ENCODE data around the gene HDAC1.
A peak's percentile ranks its signal among the peaks of the same experiment; 100 is the strongest.

Gene HDAC1

DNA sequence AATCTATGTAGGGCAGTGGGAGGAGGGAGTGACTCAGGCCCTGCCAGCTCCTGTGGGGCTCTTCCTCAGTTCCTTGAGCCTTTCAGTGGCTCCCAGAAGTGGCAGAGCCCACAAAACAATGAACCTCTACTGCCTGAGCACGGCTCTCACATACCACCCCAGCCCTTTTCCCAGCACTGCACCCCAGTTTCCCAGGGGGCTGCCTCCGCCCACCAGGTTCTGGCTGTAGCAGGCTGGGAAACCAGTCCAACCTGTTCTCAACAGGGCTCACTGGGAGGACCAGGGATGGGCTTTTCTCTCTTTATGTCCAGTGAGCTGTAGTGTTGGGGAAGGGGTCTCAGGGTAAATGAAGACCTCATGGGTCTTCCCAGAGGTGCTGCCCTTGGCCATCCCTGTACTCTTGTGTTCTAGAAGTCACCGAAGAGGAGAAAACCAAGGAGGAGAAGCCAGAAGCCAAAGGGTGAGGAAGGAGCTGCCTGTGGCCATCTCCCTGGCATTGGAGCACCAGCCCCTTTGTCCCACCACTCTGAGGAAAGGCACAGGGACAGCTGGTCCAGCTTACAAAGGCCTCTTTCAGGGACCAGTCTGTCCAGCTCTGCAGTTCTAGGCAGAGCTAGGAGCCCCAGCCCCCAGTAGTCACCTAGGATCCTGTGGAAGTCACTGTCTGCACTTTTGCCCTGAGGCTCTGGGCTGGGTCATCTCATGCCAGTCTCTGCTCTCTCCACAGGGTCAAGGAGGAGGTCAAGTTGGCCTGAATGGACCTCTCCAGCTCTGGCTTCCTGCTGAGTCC is 40.6 kb downstream of the HDAC1 start:
- H3K36me3 ChIP-seq (ENCODE audit: insufficient read depth, insufficient read length, low read length): peaks cover 76% of the 10 kb centered on the region
- H3K4me1 ChIP-seq (ENCODE audit: insufficient read depth, insufficient read length): peaks cover 19% of the 10 kb centered on the region
- H3K9me3 ChIP-seq (ENCODE audit: insufficient read depth, low read length): no peaks in the 10 kb centered on the region
- H3K27me3 ChIP-seq (ENCODE audit: insufficient read depth, insufficient read length): peaks cover 8% of the 10 kb centered on the region
- no peak overlapping the region for H3K4me3 ChIP-seq (ENCODE audit: insufficient read length, low read depth)
- H3K9ac ChIP-seq (ENCODE audit: insufficient read length, low read depth): no peak overlapping the region
- TF ChIP-seq SUZ12 (IDR thresholded peaks at IDR 0.05; ENCODE audit: extremely low read depth, insufficient read depth, insufficient read length) (no peak), ZNF274 (IDR thresholded peaks at IDR 0.05; ENCODE audit: low read depth, low read length) (no peak), YY1 (IDR thresholded peaks at IDR 0.05; ENCODE audit: insufficient read depth, insufficient read length) (no peak)
- DNase-seq (ENCODE audit: low read depth, low spot score): no peak

DNA sequence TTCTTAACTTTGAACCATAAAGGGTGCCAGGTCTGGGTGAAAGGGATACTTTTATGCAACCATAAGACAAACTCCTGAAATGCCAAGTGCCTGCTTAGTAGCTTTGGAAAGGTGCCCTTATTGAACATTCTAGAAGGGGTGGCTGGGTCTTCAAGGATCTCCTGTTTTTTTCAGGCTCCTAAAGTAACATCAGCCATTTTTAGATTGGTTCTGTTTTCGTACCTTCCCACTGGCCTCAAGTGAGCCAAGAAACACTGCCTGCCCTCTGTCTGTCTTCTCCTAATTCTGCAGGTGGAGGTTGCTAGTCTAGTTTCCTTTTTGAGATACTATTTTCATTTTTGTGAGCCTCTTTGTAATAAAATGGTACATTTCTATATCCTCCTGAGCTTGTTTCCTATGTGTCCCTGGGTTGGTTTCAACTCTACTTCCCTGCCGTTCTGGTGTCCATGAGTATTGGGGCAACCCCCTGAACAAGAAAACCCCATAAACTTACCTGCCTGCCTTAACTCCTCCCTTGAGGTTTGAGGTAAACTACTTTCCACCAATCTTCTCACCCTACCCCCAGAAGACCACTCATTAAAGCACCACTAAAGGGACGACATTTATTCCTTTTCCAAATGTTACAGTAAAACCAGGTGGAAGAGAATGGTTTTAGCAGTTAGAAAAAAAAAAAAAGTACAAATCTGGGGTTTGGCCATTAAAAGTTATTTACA is 41.5 kb downstream of the HDAC1 start:
- Histone ChIP-seq H3K4me1 (ENCODE audit: insufficient read depth, insufficient read length) (peaks cover 27% of the 10 kb centered on the region), H3K4me3 (ENCODE audit: insufficient read length, low read depth) (no peak overlapping the region), H3K36me3 (ENCODE audit: insufficient read depth, insufficient read length, low read length) (peaks cover 68% of the 10 kb centered on the region), H3K9ac (ENCODE audit: insufficient read length, low read depth) (no peak overlapping the region), H3K27me3 (ENCODE audit: insufficient read depth, insufficient read length) (peaks cover 9% of the 10 kb centered on the region), H3K9me3 (ENCODE audit: insufficient read depth, low read length) (no peaks in the 10 kb centered on the region)
- no peak for TF ChIP-seq YY1 (IDR thresholded peaks at IDR 0.05; ENCODE audit: insufficient read depth, insufficient read length)
- no peak for TF ChIP-seq ZNF274 (IDR thresholded peaks at IDR 0.05; ENCODE audit: low read depth, low read length)
- no peak for TF ChIP-seq SUZ12 (IDR thresholded peaks at IDR 0.05; ENCODE audit: extremely low read depth, insufficient read depth, insufficient read length)
- no peak for DNase-seq (ENCODE audit: low read depth, low spot score)

DNA sequence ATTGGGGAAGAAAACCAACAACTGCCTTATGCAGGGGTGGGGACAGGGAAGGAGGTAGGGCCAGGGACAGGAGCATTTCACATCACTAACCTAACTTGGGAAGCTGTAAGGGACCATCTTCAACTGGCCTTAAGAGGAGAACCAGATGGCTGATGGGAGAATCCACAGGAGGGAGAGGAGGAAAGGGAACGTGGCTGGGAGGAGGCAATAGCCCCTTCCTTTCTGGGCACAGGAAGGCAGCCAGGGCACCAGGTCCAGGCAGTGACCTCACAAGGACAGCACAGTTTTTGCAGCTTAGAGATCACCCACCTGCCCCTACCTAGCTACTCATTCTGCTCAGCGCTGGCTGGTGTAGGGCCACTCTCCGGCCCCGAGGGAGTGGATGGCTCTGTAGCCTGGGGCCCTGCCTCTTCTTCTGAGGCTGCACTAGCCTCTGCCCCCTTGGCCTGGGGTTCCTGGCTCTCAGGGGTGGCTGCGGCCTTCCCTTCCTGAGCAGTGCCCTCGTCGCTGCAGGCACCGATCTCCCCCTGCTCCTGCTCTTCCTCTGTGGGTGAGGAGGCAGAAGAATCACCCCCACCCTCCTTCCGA is 42.5 kb downstream of the HDAC1 start:
- H3K4me1 ChIP-seq (ENCODE audit: insufficient read depth, insufficient read length): peaks cover 30% of the 10 kb centered on the region
- no peak for TF ChIP-seq SUZ12 (IDR thresholded peaks at IDR 0.05; ENCODE audit: extremely low read depth, insufficient read depth, insufficient read length)
- TF ChIP-seq ZNF274 (IDR thresholded peaks at IDR 0.05; ENCODE audit: low read depth, low read length): no peak
- no peak for TF ChIP-seq YY1 (IDR thresholded peaks at IDR 0.05; ENCODE audit: insufficient read depth, insufficient read length)
- H3K4me3 ChIP-seq (ENCODE audit: insufficient read length, low read depth): peak overlapping the region; percentile 83
- no peak for DNase-seq (ENCODE audit: low read depth, low spot score)
- peak overlapping the region; percentile 98 for H3K9ac ChIP-seq (ENCODE audit: insufficient read length, low read depth)
- no peaks in the 10 kb centered on the region for H3K9me3 ChIP-seq (ENCODE audit: insufficient read depth, low read length)
- peaks cover 58% of the 10 kb centered on the region for H3K36me3 ChIP-seq (ENCODE audit: insufficient read depth, insufficient read length, low read length)
- peaks cover 10% of the 10 kb centered on the region for H3K27me3 ChIP-seq (ENCODE audit: insufficient read depth, insufficient read length)

DNA sequence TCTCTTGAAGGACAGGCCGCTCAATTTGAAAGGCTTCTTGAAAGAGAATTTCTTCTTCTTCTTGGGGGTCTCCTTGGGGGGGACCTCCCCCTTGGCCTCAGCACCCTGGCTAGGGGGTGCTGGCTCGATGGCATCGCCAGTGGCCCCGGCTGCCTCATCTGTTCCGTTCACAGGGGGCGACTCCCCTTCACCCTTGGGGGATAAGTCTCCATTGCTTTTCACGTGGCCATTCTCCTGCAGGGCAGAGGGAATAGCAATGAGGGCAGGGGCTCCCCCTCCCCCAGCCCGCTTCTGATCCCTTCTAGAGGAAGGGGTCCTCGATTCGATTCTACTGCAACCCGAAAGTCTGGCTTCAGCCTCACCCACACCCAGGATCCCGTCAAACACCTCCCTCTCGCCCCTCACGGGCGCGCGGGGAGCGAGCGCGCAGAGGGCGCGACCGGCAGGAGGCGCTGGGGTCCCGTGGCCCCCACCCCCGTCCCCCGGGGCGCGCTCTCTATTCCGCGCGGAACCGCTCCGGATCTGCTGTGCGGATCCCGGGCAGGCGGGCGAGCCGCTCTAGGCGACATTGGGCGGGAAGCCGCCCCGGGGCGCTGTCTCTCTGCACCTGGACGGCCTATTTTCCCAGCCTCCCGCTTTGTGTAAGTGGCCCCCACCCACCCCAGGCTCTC is 43.1 kb downstream of the HDAC1 start:
- H3K36me3 ChIP-seq (ENCODE audit: insufficient read depth, insufficient read length, low read length): peaks cover 53% of the 10 kb centered on the region
- TF ChIP-seq SUZ12 (IDR thresholded peaks at IDR 0.05; ENCODE audit: extremely low read depth, insufficient read depth, insufficient read length) (no peak), ZNF274 (IDR thresholded peaks at IDR 0.05; ENCODE audit: low read depth, low read length) (no peak), YY1 (IDR thresholded peaks at IDR 0.05; ENCODE audit: insufficient read depth, insufficient read length) (no peak)

DNA sequence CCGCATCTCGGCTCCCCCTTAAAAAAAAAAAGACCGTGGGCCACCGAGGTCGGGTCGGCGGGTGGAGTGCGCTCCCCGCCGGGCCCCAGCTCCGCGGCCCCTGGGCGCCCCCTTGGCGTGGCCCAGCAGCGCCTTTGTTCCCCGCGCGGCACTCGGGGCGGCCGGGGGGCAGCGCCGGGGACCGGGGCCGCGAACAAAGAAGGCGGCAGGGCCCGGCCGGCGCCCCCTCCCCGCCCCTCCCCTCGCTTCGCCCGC is 43.6 kb downstream of the HDAC1 start:
- H3K4me1 ChIP-seq (ENCODE audit: insufficient read depth, insufficient read length): peaks cover 32% of the 10 kb centered on the region
- peak overlapping the region; percentile 98 for H3K9ac ChIP-seq (ENCODE audit: insufficient read length, low read depth)
- H3K4me3 ChIP-seq (ENCODE audit: insufficient read length, low read depth): peak overlapping the region; percentile 83
- no peak for DNase-seq (ENCODE audit: low read depth, low spot score)
- peaks cover 10% of the 10 kb centered on the region for H3K27me3 ChIP-seq (ENCODE audit: insufficient read depth, insufficient read length)
- H3K36me3 ChIP-seq (ENCODE audit: insufficient read depth, insufficient read length, low read length): peaks cover 48% of the 10 kb centered on the region
- no peaks in the 10 kb centered on the region for H3K9me3 ChIP-seq (ENCODE audit: insufficient read depth, low read length)
- no peak for TF ChIP-seq YY1 (IDR thresholded peaks at IDR 0.05; ENCODE audit: insufficient read depth, insufficient read length)
- no peak for TF ChIP-seq SUZ12 (IDR thresholded peaks at IDR 0.05; ENCODE audit: extremely low read depth, insufficient read depth, insufficient read length)
- TF ChIP-seq ZNF274 (IDR thresholded peaks at IDR 0.05; ENCODE audit: low read depth, low read length): no peak

More for the DNA sequence above, 43.1 kb downstream of the HDAC1 start:
- Histone ChIP-seq H3K4me1 (ENCODE audit: insufficient read depth, insufficient read length) (peaks cover 30% of the 10 kb centered on the region), H3K9me3 (ENCODE audit: insufficient read depth, low read length) (no peaks in the 10 kb centered on the region), H3K9ac (ENCODE audit: insufficient read length, low read depth) (peak overlapping the region; percentile 98), H3K27me3 (ENCODE audit: insufficient read depth, insufficient read length) (peaks cover 10% of the 10 kb centered on the region), H3K4me3 (ENCODE audit: insufficient read length, low read depth) (peak overlapping the region; percentile 83)
- no peak for DNase-seq (ENCODE audit: low read depth, low spot score)

DNA sequence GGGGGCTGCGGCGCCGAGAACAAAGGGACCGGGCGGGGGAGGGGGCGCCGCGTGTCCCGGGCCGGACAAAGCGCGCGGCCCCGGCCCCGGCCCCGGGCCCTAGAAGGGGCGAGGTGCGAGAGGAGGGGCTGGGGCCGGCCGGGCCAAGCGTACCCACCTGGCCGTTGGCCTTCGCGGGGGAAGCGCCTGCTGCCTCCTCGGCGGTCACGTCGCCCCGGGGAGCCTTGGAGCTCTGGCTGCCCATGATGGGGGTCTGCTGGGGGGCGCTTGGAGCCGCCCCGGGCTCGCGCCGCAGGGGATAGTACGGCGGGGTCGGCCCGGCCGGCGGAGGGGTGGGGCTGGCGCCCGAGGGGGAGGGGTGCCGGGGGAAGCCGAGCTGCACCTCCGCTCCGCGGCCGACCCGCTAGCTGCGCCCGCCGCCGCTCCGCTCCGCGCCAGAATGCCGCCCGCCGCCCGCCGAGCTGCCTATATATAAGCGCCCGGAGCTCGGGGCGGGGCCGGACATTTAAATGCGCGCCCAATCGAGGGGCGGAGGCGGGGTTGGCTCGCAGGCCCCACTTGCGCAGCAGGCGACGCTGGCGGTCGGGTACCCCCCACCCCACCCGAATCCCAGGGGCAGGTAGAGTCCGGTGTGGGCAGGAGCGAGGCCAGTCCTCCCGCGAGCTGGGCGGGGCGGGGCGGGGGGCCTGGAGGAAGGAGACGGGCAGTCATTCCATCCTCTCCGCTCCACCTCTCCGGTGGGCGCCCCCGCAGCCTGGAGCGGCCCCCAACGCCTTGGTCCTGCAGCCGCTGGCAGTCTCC is 44.1 kb downstream of the HDAC1 start, which contains the start of gene MARCKSL1:
Gene MARCKSL1, minus strand, starts transcription at position 444 of the 801 bp plus-strand sequence. Its CDS starts 200 bp downstream, at position 244.
- TF ChIP-seq YY1 (IDR thresholded peaks at IDR 0.05; ENCODE audit: insufficient read depth, insufficient read length) (no peak), SUZ12 (IDR thresholded peaks at IDR 0.05; ENCODE audit: extremely low read depth, insufficient read depth, insufficient read length) (no peak), ZNF274 (IDR thresholded peaks at IDR 0.05; ENCODE audit: low read depth, low read length) (no peak)
- DNase-seq (ENCODE audit: low read depth, low spot score): peak; percentile 69
- peaks cover 10% of the 10 kb centered on the region for H3K27me3 ChIP-seq (ENCODE audit: insufficient read depth, insufficient read length)
- no peaks in the 10 kb centered on the region for H3K9me3 ChIP-seq (ENCODE audit: insufficient read depth, low read length)
- H3K4me3 ChIP-seq (ENCODE audit: insufficient read length, low read depth): peak within 1 kb of the TSS; percentile 83
- H3K9ac ChIP-seq (ENCODE audit: insufficient read length, low read depth): peak within 1 kb of the TSS; percentile 98
- peaks cover 32% of the 10 kb centered on the region for H3K4me1 ChIP-seq (ENCODE audit: insufficient read depth, insufficient read length)
- peaks cover 43% of the 10 kb centered on the region for H3K36me3 ChIP-seq (ENCODE audit: insufficient read depth, insufficient read length, low read length)

Data from NT2/D1 (cell line).